ENCODE measurements around the gene LDB2.
"Not testable (repeated sequence)": the region's sequence is repeated elsewhere in the genome, so short reads cannot be mapped to it uniquely, and the experiment has no call there.

LDB2 gene

DNA sequence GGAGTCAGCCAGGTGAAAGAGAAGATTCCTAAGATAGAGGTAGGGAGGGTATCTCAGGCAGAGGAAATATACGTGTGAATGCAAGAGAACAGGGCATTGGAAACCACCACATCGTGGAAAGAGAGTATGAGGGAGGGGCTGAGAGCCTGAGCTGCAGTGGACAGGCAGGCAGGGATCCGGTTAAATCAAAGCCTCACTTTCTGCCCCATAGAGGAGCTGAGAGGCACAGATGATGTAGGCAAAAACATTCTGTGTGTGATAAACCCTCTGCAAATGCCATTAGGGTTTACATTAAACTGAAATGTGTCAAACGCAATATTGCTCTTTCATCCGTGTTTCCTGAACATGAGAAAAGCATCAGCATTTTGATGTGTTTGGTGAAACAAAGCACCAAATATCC is 374.0 kb downstream of the LDB2 start:
- no peak overlapping the region for H3K27ac ChIP-seq
- DNase-seq: no peak
- TF ChIP-seq, protein P1, sequence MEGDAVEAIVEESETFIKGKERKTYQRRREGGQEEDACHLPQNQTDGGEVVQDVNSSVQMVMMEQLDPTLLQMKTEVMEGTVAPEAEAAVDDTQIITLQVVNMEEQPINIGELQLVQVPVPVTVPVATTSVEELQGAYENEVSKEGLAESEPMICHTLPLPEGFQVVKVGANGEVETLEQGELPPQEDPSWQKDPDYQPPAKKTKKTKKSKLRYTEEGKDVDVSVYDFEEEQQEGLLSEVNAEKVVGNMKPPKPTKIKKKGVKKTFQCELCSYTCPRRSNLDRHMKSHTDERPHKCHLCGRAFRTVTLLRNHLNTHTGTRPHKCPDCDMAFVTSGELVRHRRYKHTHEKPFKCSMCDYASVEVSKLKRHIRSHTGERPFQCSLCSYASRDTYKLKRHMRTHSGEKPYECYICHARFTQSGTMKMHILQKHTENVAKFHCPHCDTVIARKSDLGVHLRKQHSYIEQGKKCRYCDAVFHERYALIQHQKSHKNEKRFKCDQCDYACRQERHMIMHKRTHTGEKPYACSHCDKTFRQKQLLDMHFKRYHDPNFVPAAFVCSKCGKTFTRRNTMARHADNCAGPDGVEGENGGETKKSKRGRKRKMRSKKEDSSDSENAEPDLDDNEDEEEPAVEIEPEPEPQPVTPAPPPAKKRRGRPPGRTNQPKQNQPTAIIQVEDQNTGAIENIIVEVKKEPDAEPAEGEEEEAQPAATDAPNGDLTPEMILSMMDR (IDR thresholded peaks at IDR 0.05; ENCODE audit: low read depth, low read length): no peak

DNA sequence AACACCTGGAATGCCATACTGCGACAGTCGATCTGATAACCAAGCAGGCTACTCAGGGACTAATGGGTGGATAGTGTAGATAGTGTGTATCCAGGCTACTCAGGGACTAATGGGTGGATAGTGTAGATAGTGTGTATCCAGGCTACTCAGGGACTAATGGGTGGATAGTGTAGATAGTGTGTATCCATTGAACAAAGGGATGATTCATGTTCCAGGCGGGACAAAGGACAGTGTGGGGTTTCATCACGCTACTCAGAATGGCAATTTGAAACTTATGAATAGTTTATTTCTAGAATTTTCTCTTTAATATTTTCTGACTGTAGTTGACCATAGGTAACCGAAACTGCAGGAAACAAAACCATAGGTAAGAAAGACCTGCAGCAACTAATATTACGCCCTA is 374.9 kb downstream of the LDB2 start:
- not testable (repeated sequence) for DNase-seq; H3K4me3 ChIP-seq (ENCODE audit: low read depth, low read length); H3K36me3 ChIP-seq; H3K27ac ChIP-seq; H3K9me3 ChIP-seq (ENCODE audit: severe bottlenecking)
- peaks cover 39% of the 10 kb centered on the region for H3K27me3 ChIP-seq (ENCODE audit: insufficient read depth, low read depth, severe bottlenecking)

More for the DNA sequence above, 374.0 kb downstream of the LDB2 start:
- Histone ChIP-seq H3K4me3 (ENCODE audit: low read depth, low read length) (no peak overlapping the region), H3K27me3 (ENCODE audit: insufficient read depth, low read depth, severe bottlenecking) (peaks cover 46% of the 10 kb centered on the region), H3K9me3 (ENCODE audit: severe bottlenecking) (no peaks in the 10 kb centered on the region), H3K36me3 (no peaks in the 10 kb centered on the region)

DNA sequence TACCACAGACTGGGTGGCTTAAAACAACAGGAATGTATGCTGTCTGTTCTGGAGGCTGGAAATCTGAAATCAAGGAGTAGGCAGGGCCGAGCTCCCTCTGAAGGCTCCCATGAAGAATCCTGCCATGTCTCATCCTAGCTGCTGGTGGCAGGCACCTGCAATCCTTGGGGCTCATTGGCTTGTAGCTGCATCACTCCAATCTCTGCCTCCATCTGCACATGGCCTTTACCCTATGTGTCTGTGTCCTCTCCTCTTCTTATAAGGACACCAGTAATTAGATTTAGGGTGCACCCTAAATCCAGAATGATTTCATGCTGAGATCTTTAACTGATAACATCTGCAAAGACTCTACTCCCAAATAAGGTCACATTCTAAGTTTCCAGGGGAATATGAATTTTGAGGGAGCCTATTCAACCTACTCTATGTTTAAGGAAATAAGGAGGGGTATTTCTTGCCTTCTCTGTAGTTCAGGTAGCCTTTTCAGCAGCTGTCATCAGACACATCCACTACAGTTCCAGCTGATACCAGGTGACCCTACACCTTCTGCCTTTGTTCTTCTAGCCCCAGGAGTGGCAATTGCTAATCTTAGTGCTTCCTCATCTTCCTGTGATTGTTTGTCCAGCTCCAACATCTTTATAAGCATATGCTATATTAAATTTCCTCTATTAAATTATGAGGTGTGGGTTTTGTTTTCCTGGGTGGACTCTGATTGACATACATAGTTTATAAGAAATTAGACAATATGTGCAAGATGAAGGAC is 377.1 kb downstream of the LDB2 start:
- Histone ChIP-seq H3K27ac (no peak overlapping the region), H3K36me3 (no peaks in the 10 kb centered on the region), H3K9me3 (ENCODE audit: severe bottlenecking) (no peaks in the 10 kb centered on the region), H3K27me3 (ENCODE audit: insufficient read depth, low read depth, severe bottlenecking) (peaks cover 25% of the 10 kb centered on the region), H3K4me3 (ENCODE audit: low read depth, low read length) (no peak overlapping the region)
- no peak for DNase-seq
- TF ChIP-seq, protein P1 (IDR thresholded peaks at IDR 0.05; ENCODE audit: low read depth, low read length): 0 out of 2 replicates have a peak, but pooled peaks have one; percentile 6

DNA sequence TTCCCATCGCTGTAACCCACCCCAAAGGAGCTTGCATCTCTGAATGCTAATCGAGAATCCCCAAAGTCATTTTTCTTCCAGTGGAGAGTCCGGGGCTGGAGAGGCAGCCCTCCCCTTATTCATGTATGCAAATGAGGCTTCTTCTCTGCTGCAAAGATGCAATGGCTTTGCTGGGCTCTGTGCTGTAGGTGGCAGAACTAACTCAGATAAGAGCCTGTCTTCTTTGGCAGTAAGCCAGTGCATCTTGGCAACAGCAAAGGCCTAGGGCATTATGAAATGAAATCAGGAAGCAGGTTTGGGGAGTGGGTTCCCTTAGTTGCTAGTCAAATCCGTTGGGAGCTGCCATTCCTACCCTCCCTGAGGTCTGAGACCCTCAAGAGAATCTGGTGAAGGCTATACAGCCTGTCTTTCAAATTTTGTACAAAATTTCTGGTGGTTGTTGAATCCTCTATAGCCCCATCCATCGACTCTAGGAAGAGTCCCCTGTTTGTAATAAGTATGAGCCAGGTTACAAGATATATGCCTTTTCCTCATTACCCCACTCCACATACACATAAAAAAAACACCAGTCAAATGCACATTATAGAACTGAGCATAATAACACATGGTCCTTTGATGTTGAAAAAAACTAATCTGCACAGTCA is 381.5 kb downstream of the LDB2 start:
- peak; percentile 34 for DNase-seq
- no peaks in the 10 kb centered on the region for H3K9me3 ChIP-seq (ENCODE audit: severe bottlenecking)
- H3K27ac ChIP-seq: no peak overlapping the region
- no peaks in the 10 kb centered on the region for H3K36me3 ChIP-seq
- no peak overlapping the region for H3K4me3 ChIP-seq (ENCODE audit: low read depth, low read length)
- H3K27me3 ChIP-seq (ENCODE audit: insufficient read depth, low read depth, severe bottlenecking): peaks cover 11% of the 10 kb centered on the region
- TF ChIP-seq, protein P1 (IDR thresholded peaks at IDR 0.05; ENCODE audit: low read depth, low read length): peak; percentile 65

DNA sequence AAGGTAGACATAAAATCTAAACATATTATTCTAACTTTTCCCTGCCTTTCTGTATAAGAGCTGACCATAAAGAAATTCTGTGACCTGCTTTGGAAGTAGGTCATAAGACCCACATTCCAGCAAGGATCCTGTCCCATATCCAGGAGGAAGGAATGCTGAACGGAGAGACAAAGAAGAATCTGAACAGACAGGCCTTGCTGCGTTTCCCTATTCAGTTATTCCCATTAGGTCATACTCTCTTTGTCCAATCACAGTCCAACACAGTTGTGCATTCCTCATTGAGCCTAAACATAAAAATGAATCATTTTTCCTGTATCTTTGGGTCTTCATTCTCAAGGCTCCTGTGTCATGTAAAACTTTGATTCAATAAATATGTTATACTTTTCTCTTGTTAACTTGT is 384.6 kb downstream of the LDB2 start:
- H3K9me3 ChIP-seq (ENCODE audit: severe bottlenecking): peaks cover 11% of the 10 kb centered on the region
- H3K27me3 ChIP-seq (ENCODE audit: insufficient read depth, low read depth, severe bottlenecking): peaks cover 7% of the 10 kb centered on the region
- no peak for DNase-seq
- H3K27ac ChIP-seq: no peak overlapping the region
- TF ChIP-seq, protein P1 (IDR thresholded peaks at IDR 0.05; ENCODE audit: low read depth, low read length): no peak
- H3K36me3 ChIP-seq: no peaks in the 10 kb centered on the region
- H3K4me3 ChIP-seq (ENCODE audit: low read depth, low read length): no peak overlapping the region

DNA sequence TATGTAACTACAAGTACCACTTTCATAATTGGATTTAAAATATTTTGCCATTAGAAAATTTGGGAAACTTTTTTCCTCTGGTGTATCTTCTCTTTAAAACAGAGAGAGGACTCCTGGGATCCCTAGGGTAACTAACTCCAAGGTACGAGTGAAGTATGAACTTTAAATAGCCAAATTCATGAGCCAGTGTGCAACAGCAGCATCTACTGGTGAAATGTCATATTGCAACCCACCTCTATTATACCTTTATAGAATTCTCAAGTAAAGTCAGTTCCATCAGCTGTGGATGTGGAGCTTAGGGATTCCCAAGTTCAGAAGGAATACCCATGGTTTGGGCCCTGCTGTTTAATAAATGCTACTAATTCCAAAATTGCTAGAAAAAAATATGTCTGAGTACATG is 389.5 kb downstream of the LDB2 start:
- Histone ChIP-seq H3K27ac (no peak overlapping the region), H3K4me3 (ENCODE audit: low read depth, low read length) (no peak overlapping the region), H3K27me3 (ENCODE audit: insufficient read depth, low read depth, severe bottlenecking) (peaks cover 25% of the 10 kb centered on the region), H3K9me3 (ENCODE audit: severe bottlenecking) (peaks cover 11% of the 10 kb centered on the region), H3K36me3 (no peaks in the 10 kb centered on the region)
- peak; percentile 12 for DNase-seq
- TF ChIP-seq, protein P1 (IDR thresholded peaks at IDR 0.05; ENCODE audit: low read depth, low read length): peak; percentile 87
